WTC11 (cell line): Measurements from ENCODE around the gene TCEAL5. TPM values are rescaled to one million over a fixed set of nuclear protein-coding genes. Genes with fewer than 3 reads are reported as not detected.
"Not testable (repeated sequence)": the region's sequence is repeated elsewhere in the genome, so short reads cannot be mapped to it uniquely, and the experiment has no call there.

ENCODE experiments used
- ATAC-seq: fragments of 200-7000 bp; cut with Tn5 transposase; 2 replicates; pipeline ENCODE4 v1.10.0; 2021; ENCODE audit warnings: mild to moderate bottlenecking, moderate library complexity
- CTCF ChIA-PET: fragments of 300-600 bp; sonication (Branson Sonifier 250); formaldehyde crosslinking; loops from one replicate; lab custom pipeline; 2021; ENCODE audit warnings: antibody characterized with exemption; lab: Charles Lee
- POLR2A ChIA-PET: fragments of 350-600 bp; sonication (Branson Sonifier 250); formaldehyde crosslinking; loops from one replicate; lab custom pipeline; 2021; ENCODE audit warnings: antibody characterized with exemption; lab: Charles Lee
- DNase-seq: peaks from one replicate; pipeline ENCODE4 v3.0.0; 2021; ENCODE audit warnings: low spot score
- H3K27ac Mint-ChIP-seq: 2 replicates; pipeline ENCODE4 v1.8.0; 2021; ENCODE audit warnings: mixed read lengths
- H3K27me3 Mint-ChIP-seq: 2 replicates; pipeline ENCODE4 v1.8.0; 2021; ENCODE audit warnings: low read depth, mild to moderate bottlenecking, moderate library complexity, mixed read lengths
- H3K36me3 Mint-ChIP-seq: 2 replicates; pipeline ENCODE4 v1.8.0; 2021; ENCODE audit warnings: mixed read lengths
- H3K4me1 Mint-ChIP-seq: 2 replicates; pipeline ENCODE4 v1.8.0; 2022; ENCODE audit warnings: mixed read lengths
- H3K4me3 Mint-ChIP-seq: 2 replicates; pipeline ENCODE4 v1.8.0; 2021; ENCODE audit warnings: mild to moderate bottlenecking, moderate library complexity, mixed read lengths
- H3K9me3 Mint-ChIP-seq: 2 replicates; pipeline ENCODE4 v1.8.0; 2021; ENCODE audit warnings: mixed read lengths
- ATF1 ChIP-seq: sonication (generic); formaldehyde crosslinking; IDR thresholded peaks from 2 replicates; pipeline ENCODE4 v1.8.1; 2023; ENCODE audit warnings: mild to moderate bottlenecking, moderate library complexity, missing genetic modification reagents
- CREM ChIP-seq: sonication (generic); formaldehyde crosslinking; IDR thresholded peaks from 2 replicates; pipeline ENCODE4 v1.8.1; 2022; ENCODE audit warnings: mild to moderate bottlenecking, missing genetic modification reagents, moderate library complexity
- ELF4 ChIP-seq: sonication (generic); formaldehyde crosslinking; IDR thresholded peaks from 2 replicates; pipeline ENCODE4 v1.8.1; 2022; ENCODE audit warnings: low read depth, mild to moderate bottlenecking, moderate library complexity, missing genetic modification reagents
- GTF2I ChIP-seq: fragments of 250-450 bp; sonication (Bioruptor Pico); conservative IDR thresholded peaks from 2 replicates; pipeline ENCODE4 v1.4.0; 2021; ENCODE audit warnings: mild to moderate bottlenecking
- HMGA2 ChIP-seq: fragments of 250-450 bp; sonication (Bioruptor Pico); IDR thresholded peaks from 2 replicates; pipeline ENCODE4 v1.4.0; 2021; ENCODE audit warnings: mild to moderate bottlenecking, moderate library complexity
- IRF2 ChIP-seq: sonication (generic); formaldehyde crosslinking; IDR thresholded peaks from 2 replicates; pipeline ENCODE4 v1.8.0; 2022; ENCODE audit warnings: low read depth, missing genetic modification reagents, borderline replicate concordance
- MYBL2 ChIP-seq: sonication (generic); formaldehyde crosslinking; IDR thresholded peaks from 2 replicates; pipeline ENCODE4 v1.8.1; 2023; ENCODE audit warnings: mild to moderate bottlenecking, moderate library complexity, missing genetic modification reagents
- NFATC4 ChIP-seq: fragments of 250-450 bp; sonication (Bioruptor Pico); IDR thresholded peaks from 2 replicates; pipeline ENCODE4 v1.9.0; 2021; ENCODE audit warnings: mild to moderate bottlenecking
- NR1H2 ChIP-seq: sonication (generic); formaldehyde crosslinking; IDR thresholded peaks from 2 replicates; pipeline ENCODE4 v1.9.0; 2021; ENCODE audit warnings: mild to moderate bottlenecking, moderate library complexity, missing genetic modification reagents
- NR2C2 ChIP-seq: sonication (generic); formaldehyde crosslinking; IDR thresholded peaks from 2 replicates; pipeline ENCODE4 v1.8.0; 2022; ENCODE audit warnings: mild to moderate bottlenecking, missing genetic modification reagents
- OVOL2 ChIP-seq: fragments of 250-450 bp; sonication (Bioruptor Pico); IDR thresholded peaks from 2 replicates; pipeline ENCODE4 v1.9.0; 2021; ENCODE audit warnings: mild to moderate bottlenecking, borderline replicate concordance
- RELA ChIP-seq: sonication (generic); formaldehyde crosslinking; IDR thresholded peaks from 2 replicates; pipeline ENCODE4 v1.8.1; 2022; ENCODE audit warnings: missing genetic modification reagents, mild to moderate bottlenecking, borderline replicate concordance
- SMAD3 ChIP-seq: sonication (generic); formaldehyde crosslinking; IDR thresholded peaks from 2 replicates; pipeline ENCODE4 v1.8.0; 2022; ENCODE audit warnings: missing genetic modification reagents, mild to moderate bottlenecking, borderline replicate concordance
- TP53 ChIP-seq: sonication (generic); formaldehyde crosslinking; IDR thresholded peaks from 2 replicates; pipeline ENCODE4 v1.8.1; 2023; ENCODE audit warnings: mild to moderate bottlenecking, missing genetic modification reagents
- ZNF138 ChIP-seq: sonication (generic); formaldehyde crosslinking; conservative IDR thresholded peaks from 2 replicates; pipeline ENCODE4 v1.8.1; 2022; ENCODE audit warnings: mild to moderate bottlenecking, moderate library complexity, missing genetic modification reagents
- ZNF671 ChIP-seq: fragments of 250-450 bp; sonication (Bioruptor Pico); IDR thresholded peaks from 2 replicates; pipeline ENCODE4 v1.8.0; 2021; ENCODE audit warnings: mild to moderate bottlenecking
- total RNA-seq: library from RNA; stranded (reverse); gene quantifications from 3 replicates; pipeline ENCODE4 v1.2.3, GENCODE V29; 2021
- TF ChIP-seq, protein P1 (sequence below): sonication (generic); formaldehyde crosslinking; conservative IDR thresholded peaks from 2 replicates; pipeline ENCODE4 v1.8.1; 2023; ENCODE audit warnings: mild to moderate bottlenecking, low read depth, missing genetic modification reagents, moderate library complexity
- TF ChIP-seq, protein P2 (sequence below): sonication (generic); formaldehyde crosslinking; IDR thresholded peaks from 2 replicates; pipeline ENCODE4 v1.8.0; 2022; ENCODE audit warnings: mild to moderate bottlenecking, missing genetic modification reagents
- TF ChIP-seq, protein P3 (sequence below): sonication (generic); formaldehyde crosslinking; IDR thresholded peaks from 2 replicates; pipeline ENCODE4 v1.8.1; 2022; ENCODE audit warnings: mild to moderate bottlenecking, missing genetic modification reagents, moderate library complexity, borderline replicate concordance
- TF ChIP-seq, protein P4 (sequence below): fragments of 250-450 bp; sonication (Bioruptor Pico); IDR thresholded peaks from 2 replicates; pipeline ENCODE4 v1.9.0; 2021; ENCODE audit warnings: mild to moderate bottlenecking, borderline replicate concordance

The TCEAL5 gene
- total RNA-seq, 1 experiment from 2014 or later = 3.5 TPM

DNA sequence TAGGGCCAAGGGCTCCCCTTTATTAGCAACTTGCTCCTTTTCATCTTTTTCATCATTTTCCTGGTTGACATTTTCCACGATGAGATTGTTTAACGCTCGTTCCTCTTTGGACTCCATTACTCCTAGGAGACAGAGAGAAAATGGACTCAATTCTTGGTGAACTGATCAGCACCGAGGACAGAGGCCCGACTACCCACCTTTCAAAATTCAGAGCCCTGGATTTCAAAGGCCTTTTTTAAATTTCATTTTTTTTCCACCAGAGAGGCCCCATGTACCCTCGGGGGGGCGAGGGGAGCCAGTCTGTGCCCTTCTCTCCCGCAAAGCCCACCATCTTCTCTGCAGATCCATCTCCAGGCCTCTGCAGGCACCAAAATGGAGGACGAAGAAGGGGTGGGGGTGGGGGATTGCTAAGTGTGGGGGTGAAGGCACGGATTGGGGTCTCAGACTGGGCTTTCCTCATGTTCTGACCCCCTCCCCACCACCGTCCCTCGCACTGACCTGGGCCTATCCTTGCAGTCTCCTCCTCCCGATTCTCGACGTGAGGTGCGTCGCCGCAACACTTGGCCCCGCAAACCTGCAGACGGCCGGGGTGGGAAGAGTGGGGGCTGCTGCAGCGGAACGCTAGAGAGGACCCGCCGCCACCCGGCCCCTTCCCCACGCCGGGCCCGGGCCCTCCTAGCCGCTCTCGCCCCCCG lies 33.5 kb upstream of the TCEAL5 start:
- no peak for TF ChIP-seq ELF4
- TF ChIP-seq NR2C2 (CRISPR knock-in tag) = no peak
- no peak for TF ChIP-seq NR1H2 (CRISPR knock-in tag)
- TF ChIP-seq, protein P1, sequence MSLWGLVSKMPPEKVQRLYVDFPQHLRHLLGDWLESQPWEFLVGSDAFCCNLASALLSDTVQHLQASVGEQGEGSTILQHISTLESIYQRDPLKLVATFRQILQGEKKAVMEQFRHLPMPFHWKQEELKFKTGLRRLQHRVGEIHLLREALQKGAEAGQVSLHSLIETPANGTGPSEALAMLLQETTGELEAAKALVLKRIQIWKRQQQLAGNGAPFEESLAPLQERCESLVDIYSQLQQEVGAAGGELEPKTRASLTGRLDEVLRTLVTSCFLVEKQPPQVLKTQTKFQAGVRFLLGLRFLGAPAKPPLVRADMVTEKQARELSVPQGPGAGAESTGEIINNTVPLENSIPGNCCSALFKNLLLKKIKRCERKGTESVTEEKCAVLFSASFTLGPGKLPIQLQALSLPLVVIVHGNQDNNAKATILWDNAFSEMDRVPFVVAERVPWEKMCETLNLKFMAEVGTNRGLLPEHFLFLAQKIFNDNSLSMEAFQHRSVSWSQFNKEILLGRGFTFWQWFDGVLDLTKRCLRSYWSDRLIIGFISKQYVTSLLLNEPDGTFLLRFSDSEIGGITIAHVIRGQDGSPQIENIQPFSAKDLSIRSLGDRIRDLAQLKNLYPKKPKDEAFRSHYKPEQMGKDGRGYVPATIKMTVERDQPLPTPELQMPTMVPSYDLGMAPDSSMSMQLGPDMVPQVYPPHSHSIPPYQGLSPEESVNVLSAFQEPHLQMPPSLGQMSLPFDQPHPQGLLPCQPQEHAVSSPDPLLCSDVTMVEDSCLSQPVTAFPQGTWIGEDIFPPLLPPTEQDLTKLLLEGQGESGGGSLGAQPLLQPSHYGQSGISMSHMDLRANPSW (CRISPR knock-in tag) = no peak
- POLR2A ChIA-PET = interaction anchor here (0.7 to 1.6 kb wide), 2 partner anchors 55 to 95 kb away, joined by 3 to 5 read pairs; partner anchors contain the start of gene TCEAL8
- no peak overlapping the region for H3K27ac Mint-ChIP-seq
- H3K36me3 Mint-ChIP-seq = no peaks in the 10 kb centered on the region
- DNase-seq = peak; percentile 10
- peaks cover 4% of the 10 kb centered on the region; the same call in 1 of the 2 replicates for H3K4me1 Mint-ChIP-seq
- peaks cover 17% of the 10 kb centered on the region for H3K27me3 Mint-ChIP-seq
- H3K4me3 Mint-ChIP-seq = peak overlapping the region; percentile 72
- peak; percentile 18 for ATAC-seq
- no peaks in the 10 kb centered on the region for H3K9me3 Mint-ChIP-seq
- CTCF ChIA-PET = no interaction called here

DNA sequence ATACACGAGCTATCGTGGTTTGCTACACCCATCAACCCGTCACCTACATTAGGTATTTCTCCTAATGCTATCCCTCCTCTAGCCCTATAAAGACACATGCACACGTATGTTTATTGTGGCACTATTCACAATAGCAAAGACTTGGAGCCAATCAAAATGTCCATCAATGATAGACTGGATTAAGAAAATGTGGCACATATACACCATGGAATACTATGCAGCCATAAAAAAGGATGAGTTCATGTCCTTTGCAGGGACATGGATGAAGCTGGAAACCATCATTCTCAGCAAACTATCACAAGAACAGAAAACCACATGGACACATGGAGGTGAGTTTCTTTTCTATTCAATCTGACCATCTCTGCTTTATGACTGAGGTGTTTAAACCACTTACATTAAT lies 29.1 kb upstream of the TCEAL5 start:
- H3K36me3 Mint-ChIP-seq, H3K27ac Mint-ChIP-seq, CTCF ChIA-PET, H3K9me3 Mint-ChIP-seq, H3K4me1 Mint-ChIP-seq, POLR2A ChIA-PET, DNase-seq, ATAC-seq, H3K4me3 Mint-ChIP-seq: not testable (repeated sequence)
- H3K27me3 Mint-ChIP-seq = peaks cover 37% of the 10 kb centered on the region

DNA sequence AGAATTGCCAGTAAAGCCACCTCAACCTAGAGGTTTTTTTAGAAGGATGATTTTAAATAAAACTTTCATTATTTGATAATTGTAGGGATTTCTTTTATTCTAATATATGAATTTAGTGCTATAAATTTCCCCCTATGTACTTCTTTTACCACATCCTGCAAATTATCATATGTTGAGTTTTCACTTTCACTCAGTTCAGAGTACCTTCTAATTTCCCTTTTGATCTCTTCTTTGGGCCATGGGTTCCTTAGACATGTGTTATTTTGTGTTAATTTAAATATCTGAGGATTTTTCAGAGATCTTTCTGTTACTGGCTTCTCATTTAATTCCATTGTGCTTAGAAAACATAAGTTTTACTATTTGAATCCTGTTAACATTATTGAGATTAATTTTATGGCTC lies 28.2 kb upstream of the TCEAL5 start:
- DNase-seq (no peak), ATAC-seq (no peak)
- H3K9me3 Mint-ChIP-seq = no peaks in the 10 kb centered on the region
- no peak overlapping the region for H3K4me3 Mint-ChIP-seq
- no peak overlapping the region for H3K27ac Mint-ChIP-seq
- ChIA-PET CTCF (no interaction called here), POLR2A (no interaction called here)
- H3K27me3 Mint-ChIP-seq = peaks cover 44% of the 10 kb centered on the region
- peaks cover 2% of the 10 kb centered on the region; the same call in 1 of the 2 replicates for H3K4me1 Mint-ChIP-seq
- no peaks in the 10 kb centered on the region for H3K36me3 Mint-ChIP-seq
- TF ChIP-seq, protein P2, sequence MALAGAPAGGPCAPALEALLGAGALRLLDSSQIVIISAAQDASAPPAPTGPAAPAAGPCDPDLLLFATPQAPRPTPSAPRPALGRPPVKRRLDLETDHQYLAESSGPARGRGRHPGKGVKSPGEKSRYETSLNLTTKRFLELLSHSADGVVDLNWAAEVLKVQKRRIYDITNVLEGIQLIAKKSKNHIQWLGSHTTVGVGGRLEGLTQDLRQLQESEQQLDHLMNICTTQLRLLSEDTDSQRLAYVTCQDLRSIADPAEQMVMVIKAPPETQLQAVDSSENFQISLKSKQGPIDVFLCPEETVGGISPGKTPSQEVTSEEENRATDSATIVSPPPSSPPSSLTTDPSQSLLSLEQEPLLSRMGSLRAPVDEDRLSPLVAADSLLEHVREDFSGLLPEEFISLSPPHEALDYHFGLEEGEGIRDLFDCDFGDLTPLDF (CRISPR knock-in tag) = no peak
- TF ChIP-seq, protein P3, sequence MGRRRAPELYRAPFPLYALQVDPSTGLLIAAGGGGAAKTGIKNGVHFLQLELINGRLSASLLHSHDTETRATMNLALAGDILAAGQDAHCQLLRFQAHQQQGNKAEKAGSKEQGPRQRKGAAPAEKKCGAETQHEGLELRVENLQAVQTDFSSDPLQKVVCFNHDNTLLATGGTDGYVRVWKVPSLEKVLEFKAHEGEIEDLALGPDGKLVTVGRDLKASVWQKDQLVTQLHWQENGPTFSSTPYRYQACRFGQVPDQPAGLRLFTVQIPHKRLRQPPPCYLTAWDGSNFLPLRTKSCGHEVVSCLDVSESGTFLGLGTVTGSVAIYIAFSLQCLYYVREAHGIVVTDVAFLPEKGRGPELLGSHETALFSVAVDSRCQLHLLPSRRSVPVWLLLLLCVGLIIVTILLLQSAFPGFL (CRISPR knock-in tag) = no peak
- TF ChIP-seq OVOL2 (CRISPR knock-in tag) (no peak), CREM (no peak), ELF4 (no peak), GTF2I (no peak)

DNA sequence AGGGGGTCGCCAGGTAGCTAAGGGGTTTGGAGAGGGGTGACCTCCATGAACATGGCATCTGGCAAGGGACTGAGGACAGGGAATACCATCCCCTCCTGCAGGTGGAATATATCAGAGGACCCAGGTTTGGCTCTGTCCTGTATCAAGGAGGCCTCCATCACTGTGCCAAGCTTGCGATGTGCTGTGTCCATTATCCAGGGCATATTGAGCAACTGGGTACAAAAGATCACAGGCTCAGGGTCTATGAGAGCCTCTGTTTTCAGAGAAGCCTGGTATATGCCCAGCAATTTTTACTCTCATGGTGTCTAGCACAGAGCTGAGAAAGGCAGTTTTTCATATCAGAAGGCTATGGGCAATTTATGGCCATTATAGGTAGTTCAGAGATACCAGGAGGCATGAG lies 16.6 kb upstream of the TCEAL5 start:
- Mint-ChIP-seq H3K27me3 (peaks cover 75% of the 10 kb centered on the region), H3K9me3 (peaks cover 4% of the 10 kb centered on the region; the same call in 1 of the 2 replicates), H3K27ac (no peak overlapping the region), H3K4me3 (no peak overlapping the region), H3K36me3 (no peaks in the 10 kb centered on the region), H3K4me1 (peaks cover 15% of the 10 kb centered on the region)
- no peak for DNase-seq
- POLR2A ChIA-PET = no interaction called here
- TF ChIP-seq NFATC4 (CRISPR knock-in tag) = no peak
- TF ChIP-seq HMGA2 (CRISPR knock-in tag) = no peak
- no peak for TF ChIP-seq MYBL2 (CRISPR knock-in tag)
- no peak for TF ChIP-seq TP53 (CRISPR knock-in tag)
- no peak for TF ChIP-seq ZNF138 (CRISPR knock-in tag)
- no peak for TF ChIP-seq ZNF671 (CRISPR knock-in tag)
- no peak for TF ChIP-seq IRF2
- TF ChIP-seq, protein P4, sequence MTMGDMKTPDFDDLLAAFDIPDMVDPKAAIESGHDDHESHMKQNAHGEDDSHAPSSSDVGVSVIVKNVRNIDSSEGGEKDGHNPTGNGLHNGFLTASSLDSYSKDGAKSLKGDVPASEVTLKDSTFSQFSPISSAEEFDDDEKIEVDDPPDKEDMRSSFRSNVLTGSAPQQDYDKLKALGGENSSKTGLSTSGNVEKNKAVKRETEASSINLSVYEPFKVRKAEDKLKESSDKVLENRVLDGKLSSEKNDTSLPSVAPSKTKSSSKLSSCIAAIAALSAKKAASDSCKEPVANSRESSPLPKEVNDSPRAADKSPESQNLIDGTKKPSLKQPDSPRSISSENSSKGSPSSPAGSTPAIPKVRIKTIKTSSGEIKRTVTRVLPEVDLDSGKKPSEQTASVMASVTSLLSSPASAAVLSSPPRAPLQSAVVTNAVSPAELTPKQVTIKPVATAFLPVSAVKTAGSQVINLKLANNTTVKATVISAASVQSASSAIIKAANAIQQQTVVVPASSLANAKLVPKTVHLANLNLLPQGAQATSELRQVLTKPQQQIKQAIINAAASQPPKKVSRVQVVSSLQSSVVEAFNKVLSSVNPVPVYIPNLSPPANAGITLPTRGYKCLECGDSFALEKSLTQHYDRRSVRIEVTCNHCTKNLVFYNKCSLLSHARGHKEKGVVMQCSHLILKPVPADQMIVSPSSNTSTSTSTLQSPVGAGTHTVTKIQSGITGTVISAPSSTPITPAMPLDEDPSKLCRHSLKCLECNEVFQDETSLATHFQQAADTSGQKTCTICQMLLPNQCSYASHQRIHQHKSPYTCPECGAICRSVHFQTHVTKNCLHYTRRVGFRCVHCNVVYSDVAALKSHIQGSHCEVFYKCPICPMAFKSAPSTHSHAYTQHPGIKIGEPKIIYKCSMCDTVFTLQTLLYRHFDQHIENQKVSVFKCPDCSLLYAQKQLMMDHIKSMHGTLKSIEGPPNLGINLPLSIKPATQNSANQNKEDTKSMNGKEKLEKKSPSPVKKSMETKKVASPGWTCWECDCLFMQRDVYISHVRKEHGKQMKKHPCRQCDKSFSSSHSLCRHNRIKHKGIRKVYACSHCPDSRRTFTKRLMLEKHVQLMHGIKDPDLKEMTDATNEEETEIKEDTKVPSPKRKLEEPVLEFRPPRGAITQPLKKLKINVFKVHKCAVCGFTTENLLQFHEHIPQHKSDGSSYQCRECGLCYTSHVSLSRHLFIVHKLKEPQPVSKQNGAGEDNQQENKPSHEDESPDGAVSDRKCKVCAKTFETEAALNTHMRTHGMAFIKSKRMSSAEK (CRISPR knock-in tag) = no peak
- no peak for TF ChIP-seq NR1H2 (CRISPR knock-in tag)
- TF ChIP-seq RELA (CRISPR knock-in tag) = no peak
- TF ChIP-seq SMAD3 (CRISPR knock-in tag) = no peak
- TF ChIP-seq ATF1 = no peak
- no peak for ATAC-seq
- CTCF ChIA-PET = no interaction called here
